GM18951 (cell line): ENCODE data around the gene AP3B2.
"Not testable (repeated sequence)": the region's sequence is repeated elsewhere in the genome, so short reads cannot be mapped to it uniquely, and the experiment has no call there.

Experiments
- POLR2A ChIP-seq: IDR thresholded peaks from 4 replicates; pipeline ENCODE4 v1.6.1; 2011; ENCODE audit warnings: mild to moderate bottlenecking; ENCODE audit not compliant: insufficient read length, insufficient read depth; ENCODE audit errors: extremely low read depth
- in situ Hi-C: fragments of 300-500 bp; cut with MboI; formaldehyde crosslinking; loops from one replicate; pipeline ENCODE4 v1.12.0; 2022; ENCODE audit warnings: low sequenced_read_pairs, mixed read lengths, inconsistent platforms; ENCODE audit not compliant: unreplicated experiment

Gene AP3B2

DNA sequence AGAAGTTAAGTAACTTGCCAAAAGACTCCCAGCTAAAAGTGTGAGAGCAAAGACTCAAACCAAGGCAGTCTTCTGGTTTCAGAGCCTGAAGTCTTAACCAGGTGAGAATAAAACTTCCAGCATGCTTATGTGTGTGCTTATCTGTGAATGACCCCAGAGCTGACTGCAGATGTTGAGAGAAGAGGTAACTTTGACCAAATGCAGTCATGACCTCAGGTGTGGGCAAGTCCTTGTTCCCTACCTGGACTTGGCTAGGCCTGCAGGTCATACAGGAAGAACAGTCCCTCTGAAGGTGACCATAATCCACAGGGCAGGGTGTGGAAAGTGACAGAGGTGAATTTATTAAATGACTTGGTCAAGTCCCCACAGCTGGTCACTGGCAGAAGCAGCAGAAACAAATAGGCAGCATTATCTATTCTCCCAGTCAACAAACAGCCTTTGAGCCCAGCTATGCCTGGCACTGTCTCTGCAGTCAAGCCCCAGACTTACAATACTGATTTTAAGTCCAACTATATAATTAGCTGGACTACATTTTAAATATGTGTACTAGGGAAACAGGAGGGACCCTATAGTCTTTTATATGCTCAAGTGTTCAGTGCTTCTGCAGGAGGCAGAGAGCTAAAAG, 59.5 kb downstream of the AP3B2 start:
- no peak for TF ChIP-seq POLR2A
- in situ Hi-C loops: no loop called here

DNA sequence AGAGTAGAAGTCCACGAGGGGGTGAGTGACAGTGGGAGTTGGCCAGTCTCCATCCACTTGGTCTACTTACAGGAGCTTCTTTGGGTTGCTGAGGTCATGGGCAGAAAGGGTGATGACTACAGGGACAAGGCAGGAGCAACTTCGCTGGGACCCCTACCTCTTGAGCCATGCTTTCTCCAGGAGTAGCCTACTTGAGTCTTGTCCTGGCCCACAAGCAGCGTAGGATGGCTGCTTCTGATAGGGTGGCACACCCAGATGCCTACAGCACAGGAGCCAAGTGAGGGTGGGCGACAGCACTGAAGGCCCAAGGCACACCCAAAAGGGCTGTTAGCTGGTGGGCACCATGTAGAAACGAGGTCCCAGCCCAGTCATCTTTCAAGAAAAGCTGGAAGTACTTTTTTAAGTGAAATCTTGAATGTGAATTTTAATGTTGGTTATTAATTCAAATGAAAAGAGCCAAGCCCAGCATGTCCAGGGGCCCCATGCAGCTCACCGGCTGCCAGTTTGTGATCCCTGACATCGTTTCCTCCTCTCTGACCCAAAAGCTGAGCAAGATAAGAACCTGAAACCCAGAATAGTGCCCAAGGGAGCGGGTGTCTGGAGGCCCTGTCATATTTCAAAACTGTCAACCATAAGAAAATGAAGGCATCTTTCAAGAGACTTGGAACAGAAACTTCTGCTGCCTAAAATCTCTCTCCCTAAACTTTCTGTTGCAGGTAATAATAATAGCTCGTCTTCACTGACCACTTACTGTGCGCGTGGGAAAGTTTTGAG, 60.3 kb downstream of the AP3B2 start:
- no peak for TF ChIP-seq POLR2A
- in situ Hi-C loops: no loop called here

DNA sequence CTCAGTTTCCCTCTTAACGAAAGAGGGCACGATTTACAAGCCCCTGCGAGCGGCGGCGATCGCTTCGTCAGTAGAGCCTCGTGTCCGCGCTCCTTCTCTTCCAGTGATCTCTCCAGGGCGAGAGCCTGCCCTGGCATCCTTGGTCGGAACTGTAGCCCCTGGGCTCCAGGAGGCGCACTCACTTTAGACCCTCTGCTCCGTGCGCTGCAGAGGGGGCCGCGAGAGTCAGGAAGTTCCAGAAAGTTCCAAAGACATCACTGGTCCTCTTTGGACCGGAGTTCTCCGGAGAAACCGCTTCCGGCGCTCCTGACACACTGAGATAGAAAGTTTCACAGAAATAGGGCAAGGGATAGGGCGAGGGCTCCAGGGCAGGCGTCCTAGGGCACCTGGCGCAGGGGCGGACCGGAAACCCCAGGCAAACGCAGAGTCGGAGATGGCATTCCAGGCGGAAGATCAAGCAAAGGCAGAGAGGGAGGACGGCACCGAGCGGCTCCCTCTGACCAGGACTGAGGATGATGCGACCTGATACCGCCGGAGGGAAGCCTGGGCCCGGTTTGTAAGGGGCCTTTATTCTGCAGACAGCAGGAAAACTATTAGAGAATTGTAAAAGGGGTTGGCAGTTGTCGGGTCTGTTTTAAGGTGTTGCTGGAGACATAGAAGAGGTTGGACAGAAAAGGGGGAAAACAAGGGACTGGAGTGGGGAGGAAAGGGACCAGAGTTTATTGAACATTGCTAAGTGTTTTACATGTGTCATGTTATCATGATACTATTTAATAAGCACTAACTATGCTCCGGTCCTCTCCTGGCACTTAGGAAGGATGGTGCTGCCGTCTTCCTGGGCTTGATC, 61.2 kb downstream of the AP3B2 start:
- in situ Hi-C loops: no loop called here
- TF ChIP-seq POLR2A: no peak

DNA sequence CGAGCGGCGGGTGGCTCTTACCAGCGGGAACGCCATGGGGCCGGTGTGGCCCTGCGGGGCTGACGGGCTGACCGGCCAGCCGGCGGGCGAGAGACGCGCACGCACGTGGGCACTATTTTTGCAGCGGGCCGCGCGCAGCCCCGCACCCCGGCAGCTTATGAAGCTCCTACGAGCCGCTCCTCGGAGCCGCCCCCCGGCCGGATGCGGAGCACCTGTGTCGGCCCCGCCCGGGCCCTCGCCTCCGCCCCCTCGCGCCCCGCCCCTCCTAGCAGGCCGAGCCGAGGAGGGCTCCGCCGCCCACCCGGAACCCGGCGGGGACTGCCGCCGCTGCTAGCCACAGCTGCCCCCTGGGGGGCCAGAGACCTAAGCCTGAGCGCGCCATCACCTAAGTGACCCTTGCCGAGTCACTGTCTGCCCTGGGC, 61.8 kb downstream of the AP3B2 start:
- in situ Hi-C loops: no loop called here
- no peak for TF ChIP-seq POLR2A

DNA sequence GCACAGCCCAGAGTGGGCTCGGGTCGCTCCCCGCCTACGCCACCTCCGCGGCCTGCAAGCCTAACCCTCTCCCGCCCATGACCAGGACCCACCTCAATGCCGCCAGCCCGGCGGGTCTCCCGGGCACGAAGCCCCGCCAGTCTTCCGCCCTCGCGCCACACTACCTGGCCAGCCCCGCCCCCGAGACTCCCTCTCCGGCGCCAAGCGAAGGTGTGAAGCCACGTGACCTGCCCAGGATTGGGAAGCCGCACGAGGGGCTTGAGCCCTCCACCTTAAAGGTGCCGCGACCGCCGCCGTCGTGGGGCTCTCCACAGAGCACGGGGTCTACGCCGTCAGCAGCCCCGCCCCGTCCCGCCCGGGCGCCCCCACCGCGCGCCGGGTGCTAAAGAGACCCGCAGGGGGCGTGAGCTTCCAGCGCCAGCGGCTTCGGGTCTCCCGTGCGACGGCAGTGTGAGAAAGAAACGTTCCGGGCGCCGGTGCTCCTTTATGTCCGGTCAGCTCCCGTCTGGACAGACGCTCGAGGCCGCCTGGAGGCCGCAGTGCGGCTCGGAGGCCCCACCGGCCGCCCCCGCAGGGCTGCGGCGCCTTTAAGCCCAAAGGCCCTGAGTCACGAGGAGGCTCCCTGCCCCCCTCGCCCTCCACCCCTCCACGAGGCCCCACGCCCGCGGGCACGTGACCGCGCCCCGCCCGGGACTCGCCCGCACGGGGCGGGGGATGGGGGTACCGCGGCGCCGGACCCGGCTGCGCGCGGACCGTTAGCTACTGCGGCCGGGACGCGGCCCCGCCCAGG, 62.4 kb downstream of the AP3B2 start, which contains the start of gene CPEB1:
TSS of gene CPEB1 (minus strand) at position 319 of the 790 bp plus-strand sequence. CDS start 18,904 bp downstream, outside the sequence.
- no peak for TF ChIP-seq POLR2A
- in situ Hi-C loops: no loop called here

DNA sequence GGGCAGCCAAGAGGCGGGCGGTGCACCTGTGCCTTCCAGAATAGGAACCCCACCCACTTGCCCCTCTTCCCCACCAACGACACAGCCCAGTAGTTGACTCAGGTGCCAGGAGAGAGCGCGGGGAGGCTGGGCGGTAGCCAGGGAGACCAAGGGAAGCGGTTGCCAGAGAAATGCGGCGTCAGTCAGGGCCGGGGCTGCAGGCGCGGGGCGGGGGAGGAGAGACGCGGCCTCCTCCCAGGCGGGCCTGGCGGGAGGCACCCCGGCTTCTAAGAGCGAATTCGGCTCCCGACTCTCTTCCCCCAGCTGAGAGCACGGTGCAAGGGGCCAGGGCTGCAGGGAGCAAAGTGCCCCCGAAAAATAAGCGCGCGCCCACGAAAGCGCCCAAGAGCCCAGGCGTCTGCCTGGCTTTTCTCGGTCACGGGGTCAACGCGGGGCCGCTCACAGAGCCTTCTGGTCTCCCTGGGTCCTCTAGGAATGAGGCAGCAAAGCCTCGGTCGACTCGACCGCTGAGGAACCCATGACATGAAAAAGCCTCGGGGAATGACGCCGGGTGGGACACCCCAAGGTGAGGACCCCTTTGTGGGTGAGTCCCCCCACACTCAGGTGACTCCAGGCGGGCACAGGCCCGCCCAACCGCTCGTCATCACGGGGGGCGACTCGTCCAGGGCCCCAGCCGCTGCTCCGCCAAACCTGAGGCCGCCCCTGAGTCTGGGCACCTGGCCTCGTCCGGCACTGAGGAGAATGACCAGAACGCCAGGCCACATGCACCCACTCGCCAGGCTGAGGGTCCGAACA, 63.2 kb downstream of the AP3B2 start:
- no peak for TF ChIP-seq POLR2A
- in situ Hi-C loops: no loop called here

DNA sequence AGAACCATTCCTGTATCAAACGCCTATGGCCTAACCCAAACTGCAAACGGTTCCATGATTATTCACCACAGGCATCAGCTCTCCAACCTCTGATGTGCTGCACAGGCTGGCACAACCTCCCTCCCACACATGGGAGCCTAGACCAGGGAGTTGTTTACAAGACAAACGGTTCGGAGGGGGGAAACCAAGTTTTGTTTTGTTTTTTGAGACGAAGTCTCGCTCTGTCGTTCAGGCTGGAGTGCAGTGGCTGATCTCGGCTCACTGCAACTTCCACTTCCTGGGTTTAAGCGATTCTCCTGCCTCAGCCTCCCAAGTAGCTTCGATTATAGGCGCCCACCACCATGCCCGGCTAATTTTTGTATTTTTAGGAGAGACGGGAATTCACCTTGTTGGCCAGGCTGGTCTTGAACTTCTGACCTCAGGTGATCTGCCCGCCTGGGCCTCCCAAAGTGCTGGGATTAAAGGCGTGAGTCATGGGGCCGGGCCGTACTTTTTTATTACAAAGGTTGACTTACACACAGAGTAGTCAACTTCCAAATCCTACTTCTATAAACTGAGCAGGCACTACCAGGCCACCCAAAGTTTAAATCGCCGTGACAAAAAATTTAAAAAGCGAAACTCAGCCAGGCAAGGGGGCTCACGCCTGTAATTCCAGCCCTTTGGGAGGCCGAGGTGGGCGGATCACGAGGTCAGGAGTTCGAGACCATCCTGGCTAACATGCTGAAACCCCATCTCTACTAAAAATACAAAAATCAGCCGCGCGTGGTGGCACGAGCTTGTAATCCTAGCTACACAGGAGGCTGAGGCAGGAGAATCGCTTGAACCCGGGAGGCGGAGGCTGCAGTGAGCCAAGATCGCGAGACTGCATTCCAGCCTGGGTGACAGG, 64.5 kb downstream of the AP3B2 start:
- in situ Hi-C loops: not testable (repeated sequence)

DNA sequence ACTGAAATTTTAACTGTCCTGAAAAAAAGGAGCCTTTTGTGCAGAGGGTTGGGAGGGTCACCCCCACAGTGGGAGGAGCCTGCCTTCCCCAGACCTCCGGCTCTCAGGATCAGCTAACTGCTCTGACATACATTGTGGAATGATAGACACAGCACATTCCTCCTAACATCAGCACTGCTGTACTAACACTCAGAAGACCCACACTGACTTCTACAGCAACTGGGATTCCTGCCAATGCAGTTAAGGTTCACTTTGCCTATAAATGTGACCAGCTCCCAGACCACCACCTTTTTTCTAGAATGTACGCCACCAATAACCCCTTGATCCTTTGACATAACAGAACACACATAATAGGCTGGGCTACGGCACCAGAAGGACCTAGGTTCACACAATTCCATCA, 65.7 kb downstream of the AP3B2 start:
- in situ Hi-C loops: no loop called here
- TF ChIP-seq POLR2A: no peak

DNA sequence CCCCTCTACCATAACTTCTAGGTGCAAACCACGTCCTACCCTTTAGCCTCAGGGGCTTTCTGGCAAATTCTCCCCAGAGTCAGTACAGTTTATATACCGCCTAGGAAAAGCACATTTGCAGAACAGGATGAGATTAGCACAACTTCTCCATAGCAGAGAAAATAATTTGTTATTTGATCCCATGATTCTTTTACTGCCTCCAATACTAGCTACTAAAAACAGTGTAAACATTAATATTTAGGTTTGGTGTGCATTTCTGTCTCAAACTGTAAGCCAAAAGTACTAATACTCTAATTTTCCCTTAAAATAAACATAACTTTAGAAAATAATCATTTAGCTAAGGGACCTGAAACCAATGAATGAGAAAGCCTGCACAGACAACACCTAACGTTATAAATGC, 67.0 kb downstream of the AP3B2 start:
- no peak for TF ChIP-seq POLR2A
- in situ Hi-C loops: no loop called here

DNA sequence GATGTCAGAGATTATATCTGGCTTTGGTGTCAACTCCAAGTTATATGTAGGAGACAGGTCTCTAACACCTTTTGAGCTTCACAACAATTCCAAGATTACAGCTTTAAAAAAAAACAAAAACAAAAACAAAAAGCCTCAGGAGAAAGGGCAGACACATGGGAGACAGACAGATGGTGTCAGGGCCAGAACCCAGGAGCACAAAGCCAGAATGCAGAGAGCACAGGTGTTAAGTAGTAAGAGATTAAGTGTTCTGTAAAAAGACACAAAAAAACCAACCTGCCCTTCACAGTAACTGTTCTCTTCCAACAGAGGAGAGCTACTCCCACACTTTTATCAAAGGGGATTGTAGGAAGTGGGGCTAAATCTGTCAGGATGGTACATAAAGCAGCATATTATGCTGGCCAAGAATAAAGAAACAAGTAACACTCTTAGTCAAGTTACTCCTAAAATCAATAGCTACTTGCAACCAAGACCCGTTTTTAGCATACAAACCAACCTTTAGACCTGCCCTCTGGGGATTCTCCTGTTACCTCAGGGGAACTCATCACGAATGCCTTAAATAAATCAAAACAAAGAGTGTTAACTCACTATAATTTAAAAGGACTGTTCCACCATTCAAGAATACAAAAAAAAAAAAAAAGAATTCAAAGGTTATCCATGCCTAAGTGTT, 68.4 kb downstream of the AP3B2 start:
- in situ Hi-C loops: no loop called here
- no peak for TF ChIP-seq POLR2A

DNA sequence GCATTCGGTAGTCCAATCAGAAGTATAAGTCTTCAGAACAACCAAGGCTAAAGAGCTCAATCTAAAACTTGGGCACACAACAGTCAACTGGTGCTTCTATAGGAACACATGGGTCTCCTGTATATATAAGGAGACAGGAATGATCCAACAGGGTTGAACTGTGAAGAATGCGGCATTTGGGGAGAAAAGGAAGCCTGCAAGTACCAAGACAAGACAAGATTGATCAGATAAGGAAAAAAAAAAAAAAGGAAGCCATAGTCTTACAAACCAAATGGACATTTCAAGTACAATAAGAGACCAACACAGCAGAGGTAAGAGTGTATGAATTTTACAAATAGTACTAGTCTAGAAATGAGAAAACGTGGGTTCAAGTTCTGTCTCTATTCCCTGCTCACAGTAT, 69.0 kb downstream of the AP3B2 start:
- in situ Hi-C loops: no loop called here
- no peak for TF ChIP-seq POLR2A

DNA sequence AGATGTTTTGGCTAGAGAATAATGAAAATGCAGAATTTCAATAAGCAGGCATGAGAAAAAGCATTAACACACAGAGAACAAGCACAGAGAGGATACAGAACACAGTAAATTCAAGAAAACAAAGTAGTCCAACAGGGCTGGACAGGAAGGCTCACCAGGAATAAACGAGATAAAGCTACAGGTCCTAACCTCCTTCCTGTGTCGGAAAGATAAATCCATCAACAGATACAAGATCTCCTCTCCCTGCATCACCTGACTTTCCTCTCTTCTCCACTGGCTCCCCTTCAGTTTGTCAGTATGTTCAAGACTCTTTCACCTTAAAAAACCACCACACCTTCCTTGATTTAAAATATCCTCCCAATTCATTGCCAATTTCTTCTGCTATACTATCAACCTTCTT, 73.9 kb downstream of the AP3B2 start:
- in situ Hi-C loops: no loop called here

More for the DNA sequence above, 73.9 kb downstream of the AP3B2 start:
- TF ChIP-seq POLR2A: no peak
